ENCODE results near the gene ATP1B1.

- no peak for TF ChIP-seq CTCF (IDR thresholded peaks at IDR 0.05)
- TF ChIP-seq POLR2AphosphoS5 (IDR thresholded peaks at IDR 0.05; ENCODE audit: low read depth, low read length): no peak
- TF ChIP-seq SIN3A (IDR thresholded peaks at IDR 0.05; ENCODE audit: borderline replicate concordance, insufficient read depth, low read depth, low read length): no peak
- TF ChIP-seq TCF7L2 (IDR thresholded peaks at IDR 0.05; ENCODE audit: low read depth, low read length): no peak
- no peak for TF ChIP-seq REST (IDR thresholded peaks at IDR 0.05; ENCODE audit: insufficient read depth in 1 of 2, low read depth in 2 of 2, low read length in 1 of 2)
Observed at GRCh38 chr1:169087876-169088275, 18.6 kb upstream of the ATP1B1 start.
